HG02623 (cell line): ENCODE data around the gene AKR1E2.

Experiments
- ATAC-seq: cut with Tn5 transposase; IDR thresholded peaks from one replicate; pipeline ENCODE4 v1.9.1; 2021; ENCODE audit warnings: moderate library complexity; ENCODE audit not compliant: unreplicated experiment

Gene AKR1E2

GRCh38 chr10:4825868-4826791 is at the start of gene AKR1E2:
TSS of gene AKR1E2 (plus strand) at chr10:4826207. CDS start at chr10:4826325, 118 bp downstream.
- ATAC-seq: peak; percentile 64

DNA sequence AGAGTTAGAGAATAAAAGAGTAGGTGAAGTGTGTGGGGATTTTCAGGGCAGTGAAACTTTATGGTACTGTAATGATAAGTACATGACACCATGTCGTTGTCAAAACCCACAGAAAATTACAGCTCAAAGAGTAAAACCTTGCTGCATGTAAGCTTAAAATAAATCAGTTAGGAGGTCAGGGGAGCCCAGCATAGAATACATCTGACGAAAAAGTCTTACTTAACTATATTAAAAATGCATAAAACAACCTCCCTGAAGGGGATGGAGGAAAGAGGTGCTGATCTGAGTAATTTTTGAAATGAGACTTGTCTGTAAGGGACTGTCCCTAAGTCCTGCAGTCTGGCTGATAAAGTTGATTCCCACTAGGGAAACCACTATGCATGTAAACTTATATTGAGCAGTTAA is 49.8 kb upstream of the AKR1E2 start:
- ATAC-seq: no peak

DNA sequence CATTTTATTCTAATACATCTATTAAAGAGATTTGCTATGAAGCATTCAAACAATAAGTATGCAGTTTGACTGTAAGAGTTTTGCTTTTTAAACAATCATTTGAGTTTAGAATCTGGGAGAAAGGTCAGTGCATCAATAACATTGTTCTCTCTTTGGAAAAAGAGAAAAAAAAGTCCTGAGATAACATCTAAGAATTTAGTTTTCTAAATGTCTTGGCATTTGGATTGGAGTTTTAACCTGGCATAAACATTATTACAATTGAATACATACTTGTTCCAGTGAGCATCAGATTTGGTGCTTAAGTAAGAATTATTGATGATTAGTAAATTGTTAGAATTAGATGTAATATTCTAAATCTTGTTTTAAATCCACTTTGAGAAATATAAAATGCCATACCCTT is 47.2 kb upstream of the AKR1E2 start:
- no peak for ATAC-seq

GRCh38 chr10:4780091-4780490 is 45.9 kb upstream of the AKR1E2 start:
- ATAC-seq: no peak

DNA sequence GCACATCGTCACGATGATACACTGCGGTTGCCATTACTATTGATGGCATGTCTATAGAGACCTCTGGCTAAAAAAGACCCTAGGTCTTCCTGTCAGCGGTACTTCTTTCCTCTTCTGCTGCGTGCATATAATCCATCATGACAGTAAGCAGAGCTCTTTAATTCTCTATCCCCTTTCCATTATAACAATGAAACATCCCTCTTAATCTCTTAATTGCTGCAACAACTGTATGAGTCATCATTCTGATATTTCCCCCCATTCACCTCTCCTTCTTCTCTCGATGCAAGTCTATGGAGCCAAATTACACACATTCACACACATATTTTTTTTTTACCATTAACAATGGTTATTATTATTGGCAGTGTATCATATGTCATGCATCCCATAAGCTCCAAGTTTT is 45.2 kb upstream of the AKR1E2 start:
- ATAC-seq: no peak

DNA sequence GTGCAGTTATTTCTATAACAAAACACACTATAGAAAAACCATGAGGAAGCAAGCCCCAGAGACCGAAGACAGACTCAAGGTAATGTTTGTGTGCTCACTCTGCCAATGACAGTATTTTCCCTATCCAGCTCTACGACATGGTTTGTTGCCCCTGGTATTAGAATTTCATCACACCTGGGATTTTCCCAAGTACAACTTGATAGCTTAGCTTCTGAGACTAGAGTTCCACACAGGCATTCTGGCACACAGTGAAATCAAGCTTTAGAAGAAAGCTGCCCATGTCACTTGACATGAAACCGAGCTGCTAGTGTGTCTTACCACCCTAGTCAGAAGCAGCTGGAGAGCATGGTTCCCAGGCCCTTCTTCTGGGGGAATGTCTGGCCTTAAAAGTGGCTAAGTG is 44.1 kb upstream of the AKR1E2 start:
- ATAC-seq: no peak

GRCh38 chr10:4784667-4785333 is 41.2 kb upstream of the AKR1E2 start:
- no peak for ATAC-seq

DNA sequence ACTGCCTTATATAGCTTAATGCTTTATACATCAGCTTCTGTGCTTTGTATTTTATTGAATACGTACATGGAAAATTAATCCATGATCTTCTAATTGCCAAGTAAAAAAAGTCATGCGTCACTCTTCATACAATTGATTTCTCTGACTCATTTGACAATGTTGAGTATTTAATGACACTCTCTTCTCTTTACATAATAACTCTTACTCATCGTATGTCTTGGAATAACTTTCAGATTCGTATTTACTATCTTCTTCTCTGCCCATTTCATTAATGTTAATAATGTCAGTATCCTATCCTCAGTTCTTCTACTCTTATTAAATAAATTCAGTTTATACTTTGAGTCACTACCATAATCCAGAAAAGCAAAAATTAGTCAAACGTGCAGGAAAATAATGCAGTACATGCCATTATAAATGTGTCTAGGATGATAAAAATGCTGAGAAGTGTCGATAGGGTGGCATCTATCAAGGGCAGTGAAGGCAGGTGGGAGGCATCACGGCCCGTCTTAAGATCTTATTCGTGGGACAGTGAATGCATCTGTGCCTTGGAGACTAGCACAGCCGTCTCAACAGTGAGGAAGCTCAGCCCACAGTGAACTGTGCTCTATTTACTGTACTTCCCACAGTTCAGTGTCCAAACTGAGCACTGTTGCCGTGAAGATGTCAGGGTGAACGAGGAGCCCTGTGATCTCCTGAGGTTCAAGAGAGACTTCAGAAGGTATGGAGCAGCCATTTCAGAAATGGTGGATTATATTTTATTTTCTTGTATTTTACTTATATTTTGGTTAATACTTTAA is 39.8 kb upstream of the AKR1E2 start:
- no peak for ATAC-seq

GRCh38 chr10:4790045-4790444 is 36.0 kb upstream of the AKR1E2 start:
- no peak for ATAC-seq

GRCh38 chr10:4790922-4791321 is 35.1 kb upstream of the AKR1E2 start:
- ATAC-seq: no peak

DNA sequence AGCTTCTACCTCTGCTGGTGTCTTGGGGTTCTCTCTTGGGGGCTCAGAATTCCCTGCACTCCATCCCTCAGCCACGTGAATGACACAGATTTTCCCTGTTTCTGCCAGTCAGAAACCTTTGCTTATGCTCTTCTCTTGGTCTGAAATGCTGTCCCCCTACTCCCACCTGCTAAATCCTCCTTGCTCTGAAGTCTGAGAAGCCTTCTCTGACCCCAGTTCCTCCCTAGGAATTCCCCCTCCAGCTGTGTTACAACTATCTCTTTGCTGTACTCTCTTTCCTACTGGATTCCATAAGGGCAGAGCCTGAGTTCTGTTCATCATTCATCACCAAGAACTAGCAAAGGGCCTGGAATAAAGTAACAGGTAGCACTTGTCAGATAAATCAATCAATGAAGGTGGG is 33.6 kb upstream of the AKR1E2 start:
- no peak for ATAC-seq

- no peak for ATAC-seq
Observed at GRCh38 chr10:4801405-4801804, 24.6 kb upstream of the AKR1E2 start.

DNA sequence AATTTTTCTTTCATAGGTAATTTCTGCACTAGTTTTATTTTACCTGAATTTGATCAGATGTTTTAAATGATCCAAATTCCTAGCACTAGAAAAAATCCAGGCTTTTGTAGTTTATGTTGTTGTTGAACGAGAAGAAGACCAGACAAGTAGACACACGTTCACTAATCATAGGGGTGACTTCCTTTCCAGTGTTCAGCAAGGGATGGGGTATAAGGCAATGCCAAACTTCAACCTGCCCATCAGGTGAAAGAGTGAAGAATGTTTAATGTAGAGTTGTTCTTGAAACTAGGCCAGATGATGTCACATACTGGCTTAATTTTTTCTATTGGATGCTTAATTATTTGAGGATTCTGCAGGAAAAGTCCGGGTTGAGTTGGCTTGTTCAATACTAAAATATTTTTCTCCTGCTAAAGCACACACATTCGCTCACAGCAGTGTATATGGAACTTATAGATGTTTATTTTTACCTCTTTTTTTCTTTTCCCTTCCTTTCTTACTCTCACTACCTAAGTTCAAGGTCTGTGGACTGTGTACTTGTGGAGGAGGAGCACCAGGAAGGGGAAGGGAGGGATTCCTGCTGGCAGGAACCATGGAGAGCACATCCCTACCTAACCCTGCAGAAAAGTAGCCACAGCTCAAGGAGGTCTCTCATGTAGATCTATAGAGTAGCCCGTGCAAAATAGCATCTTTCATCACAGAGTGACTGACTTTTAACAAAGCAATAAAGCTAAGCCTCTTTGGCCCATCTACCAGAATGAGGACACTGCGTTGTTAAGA is 23.1 kb upstream of the AKR1E2 start:
- ATAC-seq: no peak

GRCh38 chr10:4803822-4804221 is 22.2 kb upstream of the AKR1E2 start:
- ATAC-seq: no peak

DNA sequence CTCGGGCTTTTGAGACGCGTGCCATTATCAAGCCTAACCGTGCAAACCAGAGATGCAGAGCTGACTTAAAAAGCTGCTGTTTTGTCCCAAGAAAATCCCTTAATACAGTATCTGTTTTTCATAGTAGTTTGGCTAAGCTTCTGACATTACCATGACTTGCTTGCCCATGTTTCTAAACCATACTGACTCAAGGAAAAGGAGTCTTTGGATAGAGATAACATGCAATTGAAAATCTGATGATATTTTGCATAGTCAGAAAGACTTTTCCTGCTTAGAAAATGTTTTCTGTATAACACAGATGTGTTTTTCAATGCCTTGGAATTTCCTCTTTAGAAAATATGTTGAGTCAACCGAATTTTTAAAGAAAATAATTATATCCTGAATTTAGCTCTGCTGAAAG is 21.5 kb upstream of the AKR1E2 start:
- ATAC-seq: no peak

GRCh38 chr10:4806534-4806933 is 19.5 kb upstream of the AKR1E2 start:
- ATAC-seq: no peak

GRCh38 chr10:4807761-4808507 is 18.1 kb upstream of the AKR1E2 start:
- ATAC-seq: peak; percentile 46

DNA sequence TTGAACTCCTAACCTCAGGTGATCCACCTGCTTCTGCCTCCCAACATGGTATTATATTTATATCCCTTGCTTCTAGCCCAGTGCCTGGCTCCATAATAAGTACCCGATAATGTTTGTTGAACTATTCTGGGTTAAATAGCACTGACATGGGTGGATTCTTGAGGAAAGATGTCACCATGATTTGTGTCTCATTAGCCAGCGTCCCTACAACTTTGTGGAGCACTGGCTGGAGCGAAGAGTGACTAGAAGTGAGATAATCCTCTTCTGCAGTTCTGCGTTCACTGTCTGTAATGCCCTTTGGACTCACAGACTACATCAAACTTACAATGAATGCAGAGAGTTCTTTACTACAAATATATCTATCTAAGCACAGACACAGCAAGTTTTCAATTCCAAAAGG is 16.9 kb upstream of the AKR1E2 start:
- ATAC-seq: no peak

DNA sequence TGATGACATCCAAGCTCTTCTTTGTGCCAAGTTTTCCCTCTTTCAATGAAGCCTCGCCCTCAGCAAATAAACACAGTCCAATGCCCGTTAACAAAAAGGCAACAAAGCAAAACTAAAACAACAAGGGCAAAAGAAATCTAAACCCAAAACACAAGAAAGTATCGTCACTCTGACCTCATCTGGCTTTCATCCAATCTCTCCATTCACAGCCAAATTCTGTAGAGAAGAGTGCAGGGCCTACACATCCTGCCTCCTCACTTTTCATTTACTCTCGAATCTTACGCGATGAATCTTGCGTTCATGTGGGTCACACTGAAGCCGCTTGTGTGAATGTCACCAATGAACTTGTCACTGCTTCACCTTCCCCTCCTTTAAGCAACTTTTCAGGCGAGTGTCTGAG is 15.9 kb upstream of the AKR1E2 start:
- no peak for ATAC-seq

DNA sequence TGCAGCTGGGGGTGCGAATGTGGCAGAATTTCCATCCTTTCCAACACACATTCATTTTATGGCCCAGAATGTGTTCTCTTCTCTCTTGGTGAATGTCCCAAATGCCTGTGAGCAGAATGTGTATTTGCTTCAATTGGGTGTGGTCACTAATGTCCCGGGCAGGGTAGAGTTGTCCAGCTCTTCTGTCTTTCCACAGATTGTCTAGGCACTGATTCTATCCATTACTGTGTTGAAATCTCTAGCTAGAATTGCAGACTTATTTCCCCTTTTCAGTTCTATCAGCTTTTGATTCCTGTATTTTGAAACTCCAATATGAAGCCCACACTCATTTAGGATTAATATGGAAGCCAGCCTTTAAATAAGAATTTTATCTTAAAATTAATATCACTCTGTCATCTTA is 14.0 kb upstream of the AKR1E2 start:
- no peak for ATAC-seq
